ELR (cell line): ENCODE results near the gene ERG28.
A peak's percentile ranks its signal among the peaks of the same experiment; 100 is the strongest.
"Not testable (repeated sequence)": the region's sequence is repeated elsewhere in the genome, so short reads cannot be mapped to it uniquely, and the experiment has no call there.

ENCODE experiments used
- DNase-seq: peaks from one replicate; pipeline ENCODE4 v3.0.0-alpha.2; 2015; ENCODE audit warnings: low read depth

Gene ERG28

GRCh38 chr14:75660630-75661498 is at the start of gene ERG28, which contains the start of gene TTLL5:
ERG28 (minus strand) TSS chr14:75660876; CDS start chr14:75657502, 3,374 bp downstream.
TTLL5 (plus strand) TSS chr14:75661246; CDS start chr14:75663150, 1,904 bp downstream.
- peak; percentile 99 for DNase-seq

- peak; percentile 84 for DNase-seq
These were observed 48.6 kb upstream of the ERG28 start for GRCh38 chr14:75709207-75709812.

GRCh38 chr14:75705014-75705413 is 44.3 kb upstream of the ERG28 start:
- DNase-seq, result peak; percentile 30

- no peak for DNase-seq
These were observed 42.8 kb upstream of the ERG28 start for GRCh38 chr14:75703467-75703866.

- no peak for DNase-seq
These were observed 42.1 kb upstream of the ERG28 start for GRCh38 chr14:75702616-75703261.

- DNase-seq, result no peak
These were observed 41.4 kb upstream of the ERG28 start for GRCh38 chr14:75702122-75702521.

GRCh38 chr14:75700295-75700694 is 39.6 kb upstream of the ERG28 start:
- no peak for DNase-seq

GRCh38 chr14:75699331-75699730 is 38.7 kb upstream of the ERG28 start:
- DNase-seq, result no peak

GRCh38 chr14:75697918-75698317 is 37.2 kb upstream of the ERG28 start:
- no peak for DNase-seq

GRCh38 chr14:75697386-75697785 is 36.7 kb upstream of the ERG28 start:
- DNase-seq, result no peak

- not testable (repeated sequence) for DNase-seq
These were observed 34.3 kb upstream of the ERG28 start for GRCh38 chr14:75695025-75695424.

- no peak for DNase-seq
These were observed 29.3 kb upstream of the ERG28 start for GRCh38 chr14:75690010-75690409.

- peak; percentile 5 for DNase-seq
These were observed 28.3 kb upstream of the ERG28 start for GRCh38 chr14:75689012-75689411.

GRCh38 chr14:75685910-75686309 is 25.2 kb upstream of the ERG28 start:
- DNase-seq, result no peak

- DNase-seq, result peak; percentile 19
These were observed 14.7 kb upstream of the ERG28 start for GRCh38 chr14:75675265-75675960.

- DNase-seq, result no peak
These were observed 12.8 kb upstream of the ERG28 start for GRCh38 chr14:75673345-75674035.

- DNase-seq, result no peak
These were observed 12.0 kb upstream of the ERG28 start for GRCh38 chr14:75672605-75673192.

GRCh38 chr14:75667099-75667765 is 6.6 kb upstream of the ERG28 start:
- no peak for DNase-seq

- DNase-seq, result peak; percentile 74
These were observed 2.3 kb upstream of the ERG28 start for GRCh38 chr14:75662966-75663365.

GRCh38 chr14:75661499-75661814 is 781 bp upstream of the ERG28 start:
- no peak for DNase-seq

GRCh38 chr14:75660238-75660629 is 442 bp downstream of the ERG28 start:
- no peak for DNase-seq
